Sigmoid colon (tissue), 7 donors: Measurements from ENCODE around the gene APLP2. TPM values are rescaled to one million over a fixed set of nuclear protein-coding genes. Genes with fewer than 3 reads are reported as not detected.

ENCODE experiments used
- DNase-seq: peaks from one replicate; pipeline ENCODE4 v3.0.0-alpha.2; 2019
- H3K27ac ChIP-seq, 4 donors: fragments of 200-600 bp; sonication (generic); one replicate each; pipeline ENCODE4 v1.5.1; 2016 to 2019; ENCODE audit warnings: mild to moderate bottlenecking in 1 of 4
- H3K27me3 ChIP-seq, 3 donors: fragments of 200-600 bp; sonication (generic); one replicate each; pipeline ENCODE4 v1.5.1; 2019; ENCODE audit warnings: mild to moderate bottlenecking in 1 of 3
- H3K36me3 ChIP-seq, 4 donors: fragments of 200-600 bp; sonication (generic); one replicate each; pipeline ENCODE4 v1.5.1; 2016 to 2019
- H3K4me1 ChIP-seq, 4 donors: fragments of 200-600 bp; sonication (generic); one replicate each; pipeline ENCODE4 v1.5.1; 2017 to 2019
- H3K4me3 ChIP-seq, 4 donors: fragments of 200-600 bp; sonication (generic); one replicate each; pipeline ENCODE4 v1.5.1; 2017 to 2019; ENCODE audit warnings: mild to moderate bottlenecking in 2 of 4, moderate library complexity in 1 of 4
- H3K9me3 ChIP-seq, 4 donors: fragments of 200-600 bp in 3 of 4; sonication (generic) in 3 of 4; one replicate each; pipeline versions ENCODE4 v1.5.1 to v1.6.1; 2013 to 2019
- CTCF ChIP-seq, 4 experiments: fragments of 450-650 bp in 3 of 4; fragments of 200-600 bp in 1 of 4; IDR thresholded peaks; one replicate each; pipeline ENCODE4 v1.5.1; 2016 to 2019; ENCODE audit warnings: antibody characterized with exemption in 4 of 4, mild to moderate bottlenecking in 3 of 4, moderate library complexity in 2 of 4
- EP300 ChIP-seq, 4 donors: sonication (generic); formaldehyde crosslinking; IDR thresholded peaks; one replicate each; pipeline ENCODE4 v1.6.1; 2017; ENCODE audit warnings: antibody characterized with exemption in 4 of 4
- POLR2A ChIP-seq, 2 donors: fragments of 450-650 bp; IDR thresholded peaks; one replicate each; pipeline ENCODE4 v1.6.1; 2016; ENCODE audit warnings: antibody characterized with exemption in 2 of 2, mild to moderate bottlenecking in 2 of 2, moderate library complexity in 2 of 2
- POLR2AphosphoS5 ChIP-seq, 4 donors: sonication (generic); formaldehyde crosslinking; IDR thresholded peaks; one replicate each; pipeline ENCODE4 v1.6.1; 2017; ENCODE audit warnings: antibody characterized with exemption in 4 of 4
- WGBS, 2 donors: extraction: QIAGEN DNeasy Blood & Tissue Kit; methylation state at CpG; one replicate each; pipeline ENCODE4 v1.1.7; 2013; 5-methylcytosine and 5-hydroxymethylcytosine counted together
- intact Hi-C: fragments of 100-400 bp; cut with DNase I; formaldehyde crosslinking; loops from one replicate; pipeline ENCODE4 v1.15.1; 2023
- polyA plus RNA-seq, 3 donors: library from polyadenylated mRNA; stranded (reverse); fragments of 200-250 nt; gene quantifications; one replicate each; pipeline ENCODE4 v1.2.3, GENCODE V29; 2013
- total RNA-seq, 4 donors: library from RNA; depleted of rRNA; stranded (reverse); fragments of >200 nt; gene quantifications; one replicate each; pipeline ENCODE4 v1.1.0, GENCODE V29; 2016
- donor health status: healthy with polysubstance abuse.
- donor health status: Bipolar disorder and iron deficiency.
- donor health status: healthy.

APLP2 gene
- total and polyA plus RNA-seq, 7 donors: 39.0 to 276 (median 247) TPM

GRCh38 chr11:130068546-130068985, 1.1 kb upstream of the APLP2 start:
- no peak for DNase-seq
- intact Hi-C loops: no loop called here

GRCh38 chr11:130068986-130069658, 572 bp upstream of the APLP2 start:
- peaks cover 0 to 27% (median 17%) of the 10 kb centered on the region in 4 donors for H3K4me1 ChIP-seq
- no peak for TF ChIP-seq EP300 (IDR thresholded peaks at IDR 0.05)
- peak in 2 of 4 experiments; percentile 9 to 46 for TF ChIP-seq CTCF (IDR thresholded peaks at IDR 0.05)
- TF ChIP-seq POLR2AphosphoS5 (IDR thresholded peaks at IDR 0.05): peak; percentile 55 to 79 (median 72)
- peak; percentile 40 to 43 for TF ChIP-seq POLR2A (IDR thresholded peaks at IDR 0.05)
- no peaks in the 10 kb centered on the region for H3K36me3 ChIP-seq
- WGBS, 2 donors: 1% methylated on average over 53 of the region's 53 CpGs
- peak overlapping the region; percentile 94 to 99 (median 97) for H3K27ac ChIP-seq
- intact Hi-C loops: loop anchor here (1.0 kb wide), 1 partner anchor 66 kb away; no protein-coding TSS in a partner anchor
- no peaks in the 10 kb centered on the region for H3K27me3 ChIP-seq
- H3K4me3 ChIP-seq: peak overlapping the region; percentile 61 to 96 (median 86)
- no peaks in the 10 kb centered on the region for H3K9me3 ChIP-seq
- DNase-seq: peak; percentile 95

More at GRCh38 chr11:130068546-130068985, 1.1 kb upstream of the APLP2 start:
- peak overlapping the region; percentile 94 to 99 (median 97) for H3K27ac ChIP-seq
- H3K9me3 ChIP-seq: no peaks in the 10 kb centered on the region
- H3K4me3 ChIP-seq: peak overlapping the region; percentile 61 to 96 (median 86)
- no peaks in the 10 kb centered on the region for H3K27me3 ChIP-seq
- no peak for TF ChIP-seq POLR2AphosphoS5 (IDR thresholded peaks at IDR 0.05)
- TF ChIP-seq CTCF (IDR thresholded peaks at IDR 0.05): peak in 2 of 4 experiments; percentile 8 to 18
- no peaks in the 10 kb centered on the region for H3K36me3 ChIP-seq
- 20 to 56% methylated on average over 18 of the region's 18 CpGs for WGBS, 2 donors
- H3K4me1 ChIP-seq: peaks cover 0 to 27% (median 17%) of the 10 kb centered on the region in 4 donors

- Histone ChIP-seq H3K4me3 (peak overlapping the region; percentile 78 to 96 (median 86)), H3K4me1 (peaks cover 0 to 27% (median 19%) of the 10 kb centered on the region in 4 donors), H3K27ac (peak overlapping the region; percentile 94 to 99 (median 97)), H3K9me3 (no peaks in the 10 kb centered on the region), H3K36me3 (no peaks in the 10 kb centered on the region), H3K27me3 (no peaks in the 10 kb centered on the region)
- peak; percentile 77 for DNase-seq
- intact Hi-C loops: loop anchor here (2.0 to 10.0 kb wide), 3 partner anchors 63 to 335 kb away; no protein-coding TSS in a partner anchor
- TF ChIP-seq POLR2AphosphoS5 (IDR thresholded peaks at IDR 0.05) (peak in 1 of 4 donors; percentile 15), CTCF (IDR thresholded peaks at IDR 0.05) (no peak)
- WGBS, 2 donors: 1% methylated on average over 100 of the region's 100 CpGs
Observed at GRCh38 chr11:130070109-130070845, 583 bp downstream of the APLP2 start.

- Histone ChIP-seq H3K4me3 (peak overlapping the region; percentile 78 to 96 (median 86)), H3K27me3 (no peaks in the 10 kb centered on the region), H3K4me1 (peaks cover 0 to 31% (median 19%) of the 10 kb centered on the region in 4 donors), H3K36me3 (no peaks in the 10 kb centered on the region), H3K9me3 (no peaks in the 10 kb centered on the region), H3K27ac (peak overlapping the region; percentile 94 to 99 (median 97))
- TF ChIP-seq CTCF (IDR thresholded peaks at IDR 0.05) (no peak), POLR2AphosphoS5 (IDR thresholded peaks at IDR 0.05) (no peak), EP300 (IDR thresholded peaks at IDR 0.05) (no peak), POLR2A (IDR thresholded peaks at IDR 0.05) (no peak)
- 1 to 2% methylated on average over 23 of the region's 23 CpGs for WGBS, 2 donors
- no peak for DNase-seq
- intact Hi-C loops: loop anchor here (2.0 to 10.0 kb wide), 3 partner anchors 62 to 334 kb away; no protein-coding TSS in a partner anchor
Observed at GRCh38 chr11:130070846-130071200, 1.1 kb downstream of the APLP2 start.
